Neuron (in vitro differentiated cells): Measurements from ENCODE around the gene MCC.

Experiments used
- H2AFZ ChIP-seq: one replicate; pipeline ENCODE4 v1.6.1; 2013; ENCODE audit warnings: low read depth, mild to moderate bottlenecking, inconsistent platforms, low read length, moderate library complexity
- H3K27me3 ChIP-seq: one replicate; pipeline ENCODE4 v1.6.1; 2013; ENCODE audit warnings: low read length; ENCODE audit not compliant: insufficient read depth
- H3K36me3 ChIP-seq: one replicate; pipeline ENCODE4 v1.6.1; 2013; ENCODE audit warnings: low read length; ENCODE audit not compliant: insufficient read depth
- H3K4me1 ChIP-seq: one replicate; pipeline ENCODE4 v1.6.1; 2013; ENCODE audit warnings: low read length; ENCODE audit not compliant: insufficient read depth
- H3K4me3 ChIP-seq: 2 replicates; pipeline ENCODE4 v1.5.1; 2013; ENCODE audit warnings: mild to moderate bottlenecking, low read length, moderate library complexity
- H3K9me3 ChIP-seq: one replicate; pipeline ENCODE4 v1.6.1; 2013; ENCODE audit warnings: low read length

MCC gene

DNA sequence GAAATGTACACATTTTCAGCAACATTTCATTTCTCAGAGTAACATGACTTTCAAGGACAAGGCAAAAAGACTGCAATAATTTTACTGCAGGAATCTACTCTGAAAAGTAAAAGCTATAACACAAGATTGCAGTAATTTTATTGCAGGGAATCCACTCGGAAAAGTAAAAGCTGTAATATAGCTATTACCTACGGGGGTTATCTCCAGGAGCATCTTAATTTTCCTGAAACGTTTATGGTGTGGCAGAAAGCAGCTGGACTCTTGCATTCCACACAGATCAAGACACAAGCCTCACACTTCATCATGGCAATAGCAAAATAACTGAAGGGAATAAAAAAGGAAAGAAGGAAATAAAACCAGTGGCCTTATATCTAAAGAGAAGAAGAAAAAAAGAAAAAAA is 224.7 kb downstream of the MCC start:
- H3K4me1 ChIP-seq: no peaks in the 10 kb centered on the region
- H3K4me3 ChIP-seq: no peak overlapping the region
- no peak overlapping the region for H2AFZ ChIP-seq
- no peaks in the 10 kb centered on the region for H3K36me3 ChIP-seq
- H3K9me3 ChIP-seq: no peaks in the 10 kb centered on the region
- H3K27me3 ChIP-seq: no peaks in the 10 kb centered on the region

DNA sequence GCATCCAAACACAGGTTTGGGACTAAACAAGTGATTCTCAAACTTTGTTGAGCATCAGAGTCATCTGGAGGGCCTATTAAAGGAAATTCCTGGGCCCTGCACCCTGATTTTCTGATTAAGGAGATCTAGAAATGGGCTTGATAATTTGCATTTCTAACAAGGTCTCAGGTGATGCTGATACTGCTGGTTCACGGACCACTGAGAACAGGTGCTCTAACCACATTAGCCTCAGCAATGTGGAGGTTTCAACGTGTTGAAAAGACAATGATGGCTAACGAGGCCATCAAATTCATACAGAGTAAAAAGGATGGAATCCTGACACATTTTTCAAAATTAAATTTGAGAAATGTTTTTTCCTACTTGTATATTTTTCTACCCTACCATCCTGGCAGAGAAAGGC is 225.6 kb downstream of the MCC start:
- no peaks in the 10 kb centered on the region for H3K36me3 ChIP-seq
- H3K4me3 ChIP-seq: no peak overlapping the region
- H3K9me3 ChIP-seq: no peaks in the 10 kb centered on the region
- no peak overlapping the region for H2AFZ ChIP-seq
- H3K27me3 ChIP-seq: no peaks in the 10 kb centered on the region
- H3K4me1 ChIP-seq: no peaks in the 10 kb centered on the region

DNA sequence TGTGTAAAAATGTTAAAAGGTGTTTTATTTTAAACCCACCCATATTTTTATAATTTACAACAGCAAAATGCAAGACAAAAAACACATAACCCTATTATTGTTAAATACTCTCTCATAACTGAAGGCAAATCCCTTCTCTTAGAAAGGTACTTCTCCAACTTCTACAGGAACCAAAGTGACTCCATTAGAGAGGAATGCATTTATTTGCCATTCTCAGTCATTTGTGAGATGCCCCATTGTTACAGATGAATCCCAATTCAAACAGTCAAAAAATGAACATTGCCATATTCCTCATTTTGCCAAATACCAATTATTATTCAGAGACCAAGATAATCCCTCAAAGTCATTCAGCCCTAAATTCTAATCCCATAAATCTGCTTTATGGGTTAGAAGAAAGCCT is 229.2 kb downstream of the MCC start:
- H3K9me3 ChIP-seq: no peaks in the 10 kb centered on the region
- H3K4me3 ChIP-seq: no peak overlapping the region
- no peaks in the 10 kb centered on the region for H3K27me3 ChIP-seq
- no peaks in the 10 kb centered on the region for H3K36me3 ChIP-seq
- no peak overlapping the region for H2AFZ ChIP-seq
- H3K4me1 ChIP-seq: no peaks in the 10 kb centered on the region

DNA sequence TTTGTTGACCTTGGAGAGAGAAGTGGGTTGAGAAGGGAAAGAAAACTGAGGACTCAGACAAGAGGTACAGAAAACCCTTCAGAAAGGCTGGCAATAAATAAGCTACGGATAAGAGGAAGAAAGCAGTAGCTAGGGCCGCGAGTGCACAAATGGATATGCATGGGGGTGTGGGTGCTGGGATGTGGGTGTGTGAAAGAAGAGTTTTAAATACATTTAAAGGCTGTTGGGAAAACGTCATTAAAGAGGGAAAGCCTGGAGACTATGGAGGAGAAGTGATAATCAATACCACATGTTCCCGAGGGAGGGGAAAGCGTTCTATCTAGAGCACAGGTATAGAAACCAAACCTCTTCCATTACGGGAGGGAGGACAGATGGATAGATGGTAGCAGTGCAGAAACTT is 230.7 kb downstream of the MCC start:
- H3K27me3 ChIP-seq: no peaks in the 10 kb centered on the region
- H2AFZ ChIP-seq: no peak overlapping the region
- H3K9me3 ChIP-seq: no peaks in the 10 kb centered on the region
- no peaks in the 10 kb centered on the region for H3K4me1 ChIP-seq
- H3K4me3 ChIP-seq: no peak overlapping the region
- no peaks in the 10 kb centered on the region for H3K36me3 ChIP-seq

DNA sequence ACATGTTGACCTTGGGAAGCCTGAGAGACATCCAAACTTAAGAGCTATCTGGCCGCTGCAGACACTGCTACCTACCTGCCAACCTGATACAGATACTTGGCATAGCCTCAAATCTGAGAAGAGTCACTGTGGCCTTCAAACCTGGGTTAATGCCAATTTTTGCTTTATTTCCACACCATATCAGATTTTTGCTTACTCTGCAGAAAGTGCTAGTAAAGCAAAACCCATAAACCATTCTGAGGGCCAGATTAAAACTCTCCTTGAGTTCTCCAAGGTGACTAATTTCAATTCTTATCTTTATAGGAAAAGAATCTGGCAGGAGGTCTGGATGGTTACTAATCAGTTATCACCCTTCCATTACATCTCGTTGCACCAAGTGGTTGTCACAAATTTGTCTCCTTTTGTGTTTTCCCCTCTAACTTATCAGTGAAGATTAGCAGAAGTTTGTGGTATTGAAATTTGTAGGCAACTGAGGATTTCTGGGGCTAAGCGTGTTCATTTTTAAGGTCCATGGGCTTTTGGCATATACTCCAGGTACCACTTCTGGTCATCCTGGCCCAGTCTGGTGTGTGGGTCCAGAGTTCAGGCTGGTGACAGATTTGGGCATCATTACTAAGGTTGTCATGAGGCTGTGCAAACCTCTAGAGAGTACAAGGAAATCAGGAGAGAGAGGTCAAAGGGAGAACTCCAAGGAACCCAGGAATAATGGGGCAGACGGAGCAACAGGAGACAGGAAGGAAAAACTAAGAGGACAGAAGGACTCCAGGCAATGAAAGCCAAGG is 231.4 kb downstream of the MCC start:
- Histone ChIP-seq H3K4me1 (no peaks in the 10 kb centered on the region), H3K4me3 (no peak overlapping the region), H3K9me3 (no peaks in the 10 kb centered on the region), H3K36me3 (no peaks in the 10 kb centered on the region), H3K27me3 (no peaks in the 10 kb centered on the region), H2AFZ (no peak overlapping the region)

DNA sequence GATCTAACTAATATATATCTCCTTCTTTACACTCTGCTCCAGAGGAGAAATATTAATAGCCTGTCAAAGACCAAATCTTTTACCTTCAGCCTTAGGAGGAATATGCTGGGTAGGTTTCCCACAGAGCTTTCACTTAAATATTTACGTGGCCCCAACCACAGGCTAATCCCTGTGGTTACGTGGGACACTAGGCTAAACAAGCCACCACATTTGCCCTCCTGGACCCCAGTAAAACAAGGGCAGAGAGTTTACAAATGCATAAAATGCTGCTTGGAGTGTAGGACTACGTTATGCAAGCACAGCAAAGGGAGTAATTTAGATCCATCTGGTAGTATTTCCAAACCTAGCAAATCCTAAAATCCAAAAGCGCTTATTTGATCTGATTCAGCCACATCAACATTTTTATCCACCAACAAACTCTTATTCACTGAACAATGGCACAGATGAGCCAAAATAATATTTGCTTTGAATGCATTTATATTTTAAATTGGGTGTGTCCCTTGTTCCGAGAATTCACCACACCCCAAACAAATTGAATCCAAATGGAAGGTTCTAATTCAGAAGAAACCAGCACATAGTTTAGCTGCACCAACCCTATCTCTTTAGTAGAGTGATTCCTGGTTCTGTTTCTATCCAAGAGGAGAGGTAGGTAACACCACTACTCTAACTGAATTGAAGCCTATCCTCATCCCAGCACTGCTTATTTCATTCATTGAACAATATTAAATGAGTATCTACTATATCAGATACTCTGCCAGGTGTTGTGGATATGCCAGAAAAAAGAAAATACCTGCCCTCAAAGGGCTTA is 232.5 kb downstream of the MCC start:
- H3K4me1 ChIP-seq: peaks cover 1% of the 10 kb centered on the region
- no peaks in the 10 kb centered on the region for H3K9me3 ChIP-seq
- no peaks in the 10 kb centered on the region for H3K27me3 ChIP-seq
- no peak overlapping the region for H3K4me3 ChIP-seq
- H3K36me3 ChIP-seq: no peaks in the 10 kb centered on the region
- H2AFZ ChIP-seq: no peak overlapping the region

DNA sequence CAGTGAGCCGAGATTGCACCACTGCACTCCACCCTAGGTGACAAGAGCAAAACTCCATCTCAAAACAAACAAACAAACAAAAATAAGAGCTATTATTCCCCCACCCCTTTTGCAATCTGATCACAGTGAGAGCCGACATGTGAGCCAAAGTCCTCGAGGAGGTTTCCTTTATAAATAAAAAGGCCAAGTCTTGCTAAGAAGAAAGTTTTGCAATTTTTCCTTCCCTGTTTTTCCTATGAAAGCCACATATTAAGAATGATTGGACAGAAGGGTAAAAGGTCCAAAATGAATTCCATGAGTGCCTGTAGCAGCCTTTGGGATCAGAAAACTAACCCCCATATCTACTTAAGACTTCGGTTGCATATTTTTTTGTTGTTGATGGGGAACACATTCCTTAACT is 233.1 kb downstream of the MCC start:
- H3K9me3 ChIP-seq: no peaks in the 10 kb centered on the region
- H3K4me1 ChIP-seq: peaks cover 5% of the 10 kb centered on the region
- no peaks in the 10 kb centered on the region for H3K36me3 ChIP-seq
- no peak overlapping the region for H2AFZ ChIP-seq
- no peaks in the 10 kb centered on the region for H3K27me3 ChIP-seq
- no peak overlapping the region for H3K4me3 ChIP-seq

DNA sequence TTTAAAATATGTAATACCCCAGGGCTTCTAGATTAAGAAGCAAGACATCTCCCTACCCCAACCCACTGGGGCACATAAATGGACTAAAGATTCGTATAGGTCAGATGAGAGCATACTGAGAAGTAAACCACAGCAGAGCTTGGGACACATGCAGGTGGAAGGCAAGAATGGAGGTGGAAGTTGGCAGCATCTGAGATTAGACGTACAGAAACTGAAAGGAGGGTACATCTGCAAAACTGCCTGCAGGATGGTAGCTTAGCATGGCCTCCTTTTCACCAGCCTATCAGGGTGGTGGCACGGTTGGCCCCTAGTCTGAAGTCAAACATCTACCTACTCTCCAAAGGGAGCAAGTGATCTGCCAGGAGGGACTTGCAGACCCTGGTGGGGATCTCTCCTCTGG is 235.2 kb downstream of the MCC start:
- H3K9me3 ChIP-seq: no peaks in the 10 kb centered on the region
- H3K27me3 ChIP-seq: no peaks in the 10 kb centered on the region
- peaks cover 5% of the 10 kb centered on the region for H3K4me1 ChIP-seq
- H3K36me3 ChIP-seq: no peaks in the 10 kb centered on the region
- no peak overlapping the region for H2AFZ ChIP-seq
- H3K4me3 ChIP-seq: no peak overlapping the region

DNA sequence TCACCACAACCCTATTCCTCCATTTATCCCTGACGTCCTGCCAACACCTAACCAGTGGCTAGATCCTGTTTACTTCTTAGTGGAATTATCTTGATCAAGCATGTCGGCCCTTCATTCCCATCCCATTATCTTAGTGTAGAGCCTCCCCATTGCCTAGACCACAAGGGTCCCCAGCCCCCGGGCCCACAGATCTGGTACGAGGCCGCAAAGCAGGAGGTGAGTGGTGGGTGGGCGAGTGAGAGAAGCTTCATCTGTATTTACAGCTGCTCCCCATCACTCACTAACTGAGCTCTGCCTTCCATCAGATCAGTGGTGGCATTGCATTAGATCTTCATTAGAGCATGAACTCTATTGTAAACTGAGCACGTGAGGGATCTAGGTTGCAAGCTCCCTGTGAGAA is 236.2 kb downstream of the MCC start:
- no peaks in the 10 kb centered on the region for H3K27me3 ChIP-seq
- no peak overlapping the region for H2AFZ ChIP-seq
- H3K4me1 ChIP-seq: peaks cover 5% of the 10 kb centered on the region
- no peaks in the 10 kb centered on the region for H3K9me3 ChIP-seq
- no peaks in the 10 kb centered on the region for H3K36me3 ChIP-seq
- H3K4me3 ChIP-seq: no peak overlapping the region

DNA sequence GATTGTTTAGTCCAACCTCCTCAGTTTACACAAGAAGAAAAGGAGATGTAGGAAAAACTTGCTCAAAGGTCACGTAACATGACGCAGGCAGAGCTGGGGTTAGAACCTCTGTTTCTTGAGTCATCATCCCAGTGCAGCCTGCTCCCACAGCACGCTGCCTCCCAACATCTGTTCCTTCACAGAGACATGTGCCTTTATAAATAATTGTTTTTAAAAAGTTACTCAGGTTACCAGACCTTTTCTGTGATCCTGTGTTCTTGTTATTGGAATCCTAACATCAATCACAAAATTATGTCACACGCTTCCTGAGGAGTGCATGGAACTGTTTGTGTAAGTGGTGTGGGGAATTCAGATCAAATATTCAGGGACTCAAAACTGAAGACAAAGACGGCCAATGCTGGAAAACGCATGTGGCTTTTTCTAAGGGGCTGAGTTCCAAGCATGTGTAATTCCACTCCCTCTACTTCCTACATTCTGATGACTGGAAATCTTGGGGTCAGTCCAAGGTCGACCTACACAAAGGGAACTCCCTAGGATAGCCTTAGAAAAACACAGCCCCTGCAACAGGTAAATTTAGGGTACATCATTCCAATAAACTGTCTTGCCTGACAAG is 237.8 kb downstream of the MCC start:
- Histone ChIP-seq H2AFZ (no peak overlapping the region), H3K9me3 (no peaks in the 10 kb centered on the region), H3K27me3 (no peaks in the 10 kb centered on the region), H3K4me1 (peaks cover 15% of the 10 kb centered on the region), H3K36me3 (no peaks in the 10 kb centered on the region), H3K4me3 (no peak overlapping the region)

DNA sequence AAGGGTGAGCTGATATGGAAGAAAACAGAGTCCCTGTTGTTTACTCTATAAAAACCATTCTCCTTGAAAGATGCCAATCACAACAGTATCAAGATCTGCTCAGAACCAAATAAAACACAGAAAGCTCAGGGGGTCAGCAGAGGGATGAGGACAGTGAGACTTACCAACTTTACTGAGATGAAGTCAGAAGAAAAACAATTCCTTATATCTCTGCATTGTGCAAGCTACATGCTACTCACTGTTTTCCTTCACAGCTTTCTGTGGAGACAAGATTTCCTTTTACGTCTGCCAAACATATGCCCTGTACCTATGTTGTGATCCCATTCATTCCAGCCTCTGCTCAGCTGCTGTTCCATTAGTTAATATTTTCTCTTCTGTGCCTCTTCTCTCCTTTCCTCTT is 239.0 kb downstream of the MCC start:
- Histone ChIP-seq H3K4me3 (no peak overlapping the region), H2AFZ (no peak overlapping the region), H3K9me3 (no peaks in the 10 kb centered on the region), H3K4me1 (peaks cover 17% of the 10 kb centered on the region), H3K36me3 (no peaks in the 10 kb centered on the region), H3K27me3 (no peaks in the 10 kb centered on the region)

DNA sequence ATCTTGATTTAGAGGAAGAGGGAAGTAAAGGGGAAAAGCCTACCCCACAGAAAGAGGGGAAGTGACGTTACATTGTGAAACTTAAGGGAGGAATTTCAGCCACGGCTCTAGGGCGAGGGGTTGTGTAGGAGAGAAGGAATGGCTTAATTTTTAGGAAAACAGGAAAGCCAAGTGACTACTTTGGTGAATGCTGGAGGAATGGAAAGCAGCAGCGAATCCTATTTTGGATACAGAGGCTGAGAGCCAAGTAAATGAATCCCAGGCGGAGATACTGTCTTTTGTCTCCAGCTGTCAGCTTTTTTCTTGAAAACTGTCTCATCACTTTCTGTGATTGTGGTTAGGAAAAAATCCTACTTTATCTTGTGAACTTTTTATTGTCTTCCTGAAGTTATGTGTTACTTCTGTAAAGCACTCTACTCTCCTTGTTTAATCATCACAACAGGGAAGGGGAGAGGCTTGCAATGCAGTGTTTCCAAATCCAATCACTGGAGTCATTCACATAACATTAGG is 241.8 kb downstream of the MCC start:
- Histone ChIP-seq H3K4me3 (no peak overlapping the region), H3K9me3 (peaks cover 3% of the 10 kb centered on the region), H3K36me3 (no peaks in the 10 kb centered on the region), H3K27me3 (no peaks in the 10 kb centered on the region), H3K4me1 (peaks cover 17% of the 10 kb centered on the region), H2AFZ (no peak overlapping the region)
